ENCODE results near the gene DESI1.

DNA sequence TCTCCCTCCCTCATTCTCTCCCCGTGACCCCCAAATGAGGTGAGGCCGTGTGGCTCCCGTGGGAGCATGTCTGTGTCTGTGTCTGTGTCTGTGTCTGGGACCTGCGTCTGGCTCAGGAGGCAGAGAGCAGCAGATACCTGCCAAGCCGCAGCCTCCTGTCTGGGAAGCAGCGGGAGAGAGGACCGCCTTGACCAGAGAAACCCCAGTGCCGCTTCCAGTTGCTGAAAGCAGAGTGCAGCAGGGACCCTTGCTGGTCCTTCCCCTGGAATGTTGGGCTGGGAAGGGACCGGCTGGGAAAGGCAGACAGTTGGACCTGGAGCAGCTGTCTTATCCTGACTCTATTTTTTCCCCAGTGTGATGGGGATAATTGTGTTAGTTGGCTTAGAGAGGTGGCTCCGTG is 59.5 kb downstream of the DESI1 start:
- TF ChIP-seq, protein P1, sequence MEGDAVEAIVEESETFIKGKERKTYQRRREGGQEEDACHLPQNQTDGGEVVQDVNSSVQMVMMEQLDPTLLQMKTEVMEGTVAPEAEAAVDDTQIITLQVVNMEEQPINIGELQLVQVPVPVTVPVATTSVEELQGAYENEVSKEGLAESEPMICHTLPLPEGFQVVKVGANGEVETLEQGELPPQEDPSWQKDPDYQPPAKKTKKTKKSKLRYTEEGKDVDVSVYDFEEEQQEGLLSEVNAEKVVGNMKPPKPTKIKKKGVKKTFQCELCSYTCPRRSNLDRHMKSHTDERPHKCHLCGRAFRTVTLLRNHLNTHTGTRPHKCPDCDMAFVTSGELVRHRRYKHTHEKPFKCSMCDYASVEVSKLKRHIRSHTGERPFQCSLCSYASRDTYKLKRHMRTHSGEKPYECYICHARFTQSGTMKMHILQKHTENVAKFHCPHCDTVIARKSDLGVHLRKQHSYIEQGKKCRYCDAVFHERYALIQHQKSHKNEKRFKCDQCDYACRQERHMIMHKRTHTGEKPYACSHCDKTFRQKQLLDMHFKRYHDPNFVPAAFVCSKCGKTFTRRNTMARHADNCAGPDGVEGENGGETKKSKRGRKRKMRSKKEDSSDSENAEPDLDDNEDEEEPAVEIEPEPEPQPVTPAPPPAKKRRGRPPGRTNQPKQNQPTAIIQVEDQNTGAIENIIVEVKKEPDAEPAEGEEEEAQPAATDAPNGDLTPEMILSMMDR (IDR thresholded peaks at IDR 0.05; ENCODE audit: low read length), result no peak
- TF ChIP-seq EZH2 (IDR thresholded peaks at IDR 0.05; ENCODE audit: borderline replicate concordance, low read length), result no peak
